Prostate gland (tissue), 2 donors: ENCODE results near the gene KDM4C.

Experiments used
- CTCF ChIP-seq, 4 experiments: fragments of 200-600 bp in 2 of 4; fragments of 450-650 bp in 2 of 4; sonication (generic) in 2 of 4; IDR thresholded peaks; 1 replicate in 3 of 4; 2 replicates in 1 of 4; pipeline ENCODE4 v1.5.1; 2016 to 2019; ENCODE audit warnings: antibody characterized with exemption in 4 of 4, mild to moderate bottlenecking in 2 of 4, moderate library complexity in 2 of 4
- POLR2A ChIP-seq: fragments of 450-650 bp; IDR thresholded peaks from one replicate; pipeline ENCODE4 v1.6.1; 2016; ENCODE audit warnings: antibody characterized with exemption, mild to moderate bottlenecking
- POLR2AphosphoS5 ChIP-seq: sonication (generic); formaldehyde crosslinking; IDR thresholded peaks from one replicate; pipeline ENCODE4 v1.6.1; 2017; ENCODE audit warnings: antibody characterized with exemption

GRCh38 chr9:7095058-7095457 lies 337.3 kb downstream of the KDM4C start:
- no peak for TF ChIP-seq POLR2A
- no peak for TF ChIP-seq CTCF (IDR thresholded peaks at IDR 0.05)
- no peak for TF ChIP-seq POLR2AphosphoS5
